Right lobe of liver (tissue), 4 donors: Measurements from ENCODE around the gene C4orf50.

Experiments used
- CTCF ChIP-seq, 4 donors: fragments of 200-600 bp in 3 of 4; fragments of 450-650 bp in 1 of 4; IDR thresholded peaks; one replicate each; pipeline versions ENCODE4 v1.5.1 to v1.8.0; 2016 to 2022; ENCODE audit warnings: antibody characterized with exemption in 4 of 4, mild to moderate bottlenecking in 2 of 4
- POLR2A ChIP-seq: fragments of 450-650 bp; IDR thresholded peaks from one replicate; pipeline ENCODE4 v1.6.1; 2017; ENCODE audit warnings: antibody characterized with exemption, mild to moderate bottlenecking
- donor health status: DM: no; HTN: no; CAD: no.
- donor health status: DM: no; HTN: no; CAD: no.
- donor health status: DM: no; HTN: yes; CAD: no.

- TF ChIP-seq CTCF (IDR thresholded peaks at IDR 0.05): no peak
- TF ChIP-seq POLR2A: no peak
Observed at GRCh38 chr4:6028168-6028567, 9.9 kb upstream of the C4orf50 start.
